Measurements from ENCODE around the gene ADGB.

The ADGB gene

GRCh38 chr6:146594495-146594894 is 4.3 kb upstream of the ADGB start:
- H3K27ac Mint-ChIP-seq = no peak overlapping the region
- H3K9me3 Mint-ChIP-seq (ENCODE audit: low read depth) = no peaks in the 10 kb centered on the region
- no peaks in the 10 kb centered on the region for H3K36me3 Mint-ChIP-seq
- peaks cover 6% of the 10 kb centered on the region for H3K4me1 Mint-ChIP-seq (ENCODE audit: low read depth)
- peaks cover 8% of the 10 kb centered on the region for H3K27me3 Mint-ChIP-seq
- no peak overlapping the region for H3K4me3 Mint-ChIP-seq

- no peaks in the 10 kb centered on the region for H3K9me3 Mint-ChIP-seq (ENCODE audit: low read depth)
- H3K36me3 Mint-ChIP-seq = no peaks in the 10 kb centered on the region
- peaks cover 15% of the 10 kb centered on the region for H3K27me3 Mint-ChIP-seq
- no peak overlapping the region for H3K4me3 Mint-ChIP-seq
- H3K4me1 Mint-ChIP-seq (ENCODE audit: low read depth) = peaks cover 10% of the 10 kb centered on the region
- H3K27ac Mint-ChIP-seq = no peak overlapping the region
Measured at GRCh38 chr6:146595972-146596731, 2.6 kb upstream of the ADGB start.

- H3K4me1 Mint-ChIP-seq (ENCODE audit: low read depth) = peaks cover 10% of the 10 kb centered on the region
- no peaks in the 10 kb centered on the region for H3K9me3 Mint-ChIP-seq (ENCODE audit: low read depth)
- H3K4me3 Mint-ChIP-seq = no peak overlapping the region
Measured at GRCh38 chr6:146601352-146601751, 2.6 kb downstream of the ADGB start.

GRCh38 chr6:146602526-146602925 is 3.8 kb downstream of the ADGB start:
- H3K27ac Mint-ChIP-seq = no peak overlapping the region
- no peak overlapping the region for H3K4me3 Mint-ChIP-seq
- H3K4me1 Mint-ChIP-seq (ENCODE audit: low read depth) = peaks cover 10% of the 10 kb centered on the region
- H3K27me3 Mint-ChIP-seq = peaks cover 15% of the 10 kb centered on the region
- no peaks in the 10 kb centered on the region for H3K36me3 Mint-ChIP-seq
- H3K9me3 Mint-ChIP-seq (ENCODE audit: low read depth) = no peaks in the 10 kb centered on the region

More at GRCh38 chr6:146601352-146601751, 2.6 kb downstream of the ADGB start:
- peaks cover 15% of the 10 kb centered on the region for H3K27me3 Mint-ChIP-seq
- no peak overlapping the region for H3K27ac Mint-ChIP-seq
- no peaks in the 10 kb centered on the region for H3K36me3 Mint-ChIP-seq

- Mint-ChIP-seq H3K27me3 (peaks cover 1% of the 10 kb centered on the region), H3K4me3 (no peak overlapping the region), H3K27ac (no peak overlapping the region), H3K4me1 (ENCODE audit: low read depth) (no peaks in the 10 kb centered on the region), H3K36me3 (no peaks in the 10 kb centered on the region), H3K9me3 (ENCODE audit: low read depth) (no peaks in the 10 kb centered on the region)
Measured at GRCh38 chr6:146613947-146614346, 15.2 kb downstream of the ADGB start.

- Mint-ChIP-seq H3K27ac (no peak overlapping the region), H3K4me1 (ENCODE audit: low read depth) (no peaks in the 10 kb centered on the region), H3K27me3 (no peaks in the 10 kb centered on the region)
Measured at GRCh38 chr6:146620655-146621054, 21.9 kb downstream of the ADGB start.

GRCh38 chr6:146628350-146628749 is 29.6 kb downstream of the ADGB start:
- Mint-ChIP-seq H3K27ac (no peak overlapping the region), H3K9me3 (ENCODE audit: low read depth) (no peaks in the 10 kb centered on the region), H3K4me3 (no peak overlapping the region), H3K27me3 (no peaks in the 10 kb centered on the region), H3K4me1 (ENCODE audit: low read depth) (no peaks in the 10 kb centered on the region), H3K36me3 (no peaks in the 10 kb centered on the region)

More at GRCh38 chr6:146620655-146621054, 21.9 kb downstream of the ADGB start:
- no peaks in the 10 kb centered on the region for H3K9me3 Mint-ChIP-seq (ENCODE audit: low read depth)
- H3K36me3 Mint-ChIP-seq = no peaks in the 10 kb centered on the region
- H3K4me3 Mint-ChIP-seq = no peak overlapping the region

GRCh38 chr6:146634022-146634421 is 35.2 kb downstream of the ADGB start:
- Mint-ChIP-seq H3K9me3 (ENCODE audit: low read depth) (no peaks in the 10 kb centered on the region), H3K27me3 (peaks cover 5% of the 10 kb centered on the region), H3K27ac (no peak overlapping the region), H3K4me3 (no peak overlapping the region), H3K4me1 (ENCODE audit: low read depth) (no peaks in the 10 kb centered on the region), H3K36me3 (no peaks in the 10 kb centered on the region)

GRCh38 chr6:146635165-146635564 is 36.4 kb downstream of the ADGB start:
- no peaks in the 10 kb centered on the region for H3K9me3 Mint-ChIP-seq (ENCODE audit: low read depth)

GRCh38 chr6:146636481-146636880 is 37.7 kb downstream of the ADGB start:
- Mint-ChIP-seq H3K27me3 (peaks cover 5% of the 10 kb centered on the region), H3K4me3 (no peak overlapping the region), H3K36me3 (no peaks in the 10 kb centered on the region), H3K9me3 (ENCODE audit: low read depth) (no peaks in the 10 kb centered on the region), H3K27ac (no peak overlapping the region), H3K4me1 (ENCODE audit: low read depth) (no peaks in the 10 kb centered on the region)

More at GRCh38 chr6:146635165-146635564, 36.4 kb downstream of the ADGB start:
- H3K27me3 Mint-ChIP-seq = peaks cover 5% of the 10 kb centered on the region
- no peaks in the 10 kb centered on the region for H3K36me3 Mint-ChIP-seq
- H3K27ac Mint-ChIP-seq = no peak overlapping the region
- H3K4me1 Mint-ChIP-seq (ENCODE audit: low read depth) = no peaks in the 10 kb centered on the region
- H3K4me3 Mint-ChIP-seq = no peak overlapping the region

GRCh38 chr6:146642921-146643320 is 44.1 kb downstream of the ADGB start:
- H3K9me3 Mint-ChIP-seq (ENCODE audit: low read depth) = peaks cover 4% of the 10 kb centered on the region
- H3K36me3 Mint-ChIP-seq = no peaks in the 10 kb centered on the region
- H3K27me3 Mint-ChIP-seq = peaks cover under 1% of the 10 kb centered on the region
- H3K27ac Mint-ChIP-seq = no peak overlapping the region
- no peaks in the 10 kb centered on the region for H3K4me1 Mint-ChIP-seq (ENCODE audit: low read depth)
- no peak overlapping the region for H3K4me3 Mint-ChIP-seq

- H3K27ac Mint-ChIP-seq = no peak overlapping the region
- H3K4me3 Mint-ChIP-seq = no peak overlapping the region
- no peaks in the 10 kb centered on the region for H3K27me3 Mint-ChIP-seq
- no peaks in the 10 kb centered on the region for H3K4me1 Mint-ChIP-seq (ENCODE audit: low read depth)
- H3K36me3 Mint-ChIP-seq = no peaks in the 10 kb centered on the region
- no peaks in the 10 kb centered on the region for H3K9me3 Mint-ChIP-seq (ENCODE audit: low read depth)
Measured at GRCh38 chr6:146650799-146651481, 52.2 kb downstream of the ADGB start.

GRCh38 chr6:146651482-146651863 is 52.7 kb downstream of the ADGB start:
- no peak overlapping the region for H3K27ac Mint-ChIP-seq
- no peaks in the 10 kb centered on the region for H3K27me3 Mint-ChIP-seq
- H3K9me3 Mint-ChIP-seq (ENCODE audit: low read depth) = no peaks in the 10 kb centered on the region
- no peaks in the 10 kb centered on the region for H3K4me1 Mint-ChIP-seq (ENCODE audit: low read depth)
- no peaks in the 10 kb centered on the region for H3K36me3 Mint-ChIP-seq
- H3K4me3 Mint-ChIP-seq = no peak overlapping the region

GRCh38 chr6:146657432-146657831 is 58.7 kb downstream of the ADGB start:
- Mint-ChIP-seq H3K27ac (no peak overlapping the region), H3K4me1 (ENCODE audit: low read depth) (no peaks in the 10 kb centered on the region), H3K4me3 (no peak overlapping the region), H3K9me3 (ENCODE audit: low read depth) (no peaks in the 10 kb centered on the region), H3K27me3 (no peaks in the 10 kb centered on the region), H3K36me3 (no peaks in the 10 kb centered on the region)

GRCh38 chr6:146664871-146665360 is 66.1 kb downstream of the ADGB start:
- Mint-ChIP-seq H3K4me1 (ENCODE audit: low read depth) (no peaks in the 10 kb centered on the region), H3K36me3 (no peaks in the 10 kb centered on the region), H3K4me3 (no peak overlapping the region), H3K27ac (no peak overlapping the region), H3K9me3 (ENCODE audit: low read depth) (no peaks in the 10 kb centered on the region), H3K27me3 (peaks cover 5% of the 10 kb centered on the region)
